Stimulated activated naive CD8-positive, alpha-beta T cell treated with anti-CD3 and anti-CD28 coated beads, Interleukin-15, Interleukin-2, amounts not matched to agents 100 U/mL and 50 U/mL, for 24 hours (primary cell): ENCODE measurements around the gene C4orf54.

Experiments used
- ATAC-seq: fragments of 150-1000 bp; cut with Tn5 transposase; one replicate; pipeline ENCODE4 v1.10.0; 2021
- DNase-seq: peaks from one replicate; pipeline ENCODE4 v3.0.0; 2021

The C4orf54 gene

GRCh38 chr4:99657798-99658197, at the start of gene C4orf54:
TSS of gene C4orf54 (minus strand) at chr4:99657828. CDS start at chr4:99654648, 3,180 bp downstream.
- no peak for ATAC-seq
- DNase-seq = no peak

GRCh38 chr4:99705891-99706290, 48.3 kb upstream of the C4orf54 start:
- ATAC-seq (no peak), DNase-seq (no peak)

- ATAC-seq (no peak), DNase-seq (no peak)
Measured at GRCh38 chr4:99696801-99697200, 39.2 kb upstream of the C4orf54 start.

- DNase-seq = no peak
- ATAC-seq = no peak
Measured at GRCh38 chr4:99693140-99693539, 35.5 kb upstream of the C4orf54 start.

GRCh38 chr4:99690990-99691389, 33.4 kb upstream of the C4orf54 start:
- DNase-seq = no peak
- ATAC-seq = no peak

- ATAC-seq (no peak), DNase-seq (no peak)
Measured at GRCh38 chr4:99690472-99690871, 32.8 kb upstream of the C4orf54 start.

GRCh38 chr4:99687120-99687519, 29.5 kb upstream of the C4orf54 start:
- ATAC-seq = no peak
- no peak for DNase-seq

- no peak for DNase-seq
- ATAC-seq = no peak
Measured at GRCh38 chr4:99685234-99685633, 27.6 kb upstream of the C4orf54 start.

GRCh38 chr4:99683895-99684294, 26.3 kb upstream of the C4orf54 start:
- ATAC-seq = no peak

GRCh38 chr4:99679976-99680375, 22.3 kb upstream of the C4orf54 start:
- no peak for ATAC-seq
- no peak for DNase-seq

More at GRCh38 chr4:99683895-99684294, 26.3 kb upstream of the C4orf54 start:
- no peak for DNase-seq

- ATAC-seq (no peak), DNase-seq (no peak)
Measured at GRCh38 chr4:99679204-99679603, 21.6 kb upstream of the C4orf54 start.

- no peak for DNase-seq
- ATAC-seq = no peak
Measured at GRCh38 chr4:99677161-99677560, 19.5 kb upstream of the C4orf54 start.

GRCh38 chr4:99670409-99671073, 12.9 kb upstream of the C4orf54 start:
- no peak for DNase-seq
- ATAC-seq = no peak

- ATAC-seq (no peak), DNase-seq (no peak)
Measured at GRCh38 chr4:99669084-99669483, 11.5 kb upstream of the C4orf54 start.

GRCh38 chr4:99668472-99668871, 10.8 kb upstream of the C4orf54 start:
- ATAC-seq (no peak), DNase-seq (no peak)

GRCh38 chr4:99665983-99666382, 8.4 kb upstream of the C4orf54 start:
- no peak for DNase-seq
- ATAC-seq = no peak

GRCh38 chr4:99664716-99665115, 7.1 kb upstream of the C4orf54 start:
- no peak for ATAC-seq

GRCh38 chr4:99661907-99662306, 4.3 kb upstream of the C4orf54 start:
- no peak for ATAC-seq

More at GRCh38 chr4:99664716-99665115, 7.1 kb upstream of the C4orf54 start:
- no peak for DNase-seq

GRCh38 chr4:99658666-99659065, 1.0 kb upstream of the C4orf54 start:
- DNase-seq = no peak
- ATAC-seq = no peak

More at GRCh38 chr4:99661907-99662306, 4.3 kb upstream of the C4orf54 start:
- no peak for DNase-seq

- DNase-seq = no peak
- ATAC-seq = no peak
Measured at GRCh38 chr4:99655308-99656081, 2.1 kb downstream of the C4orf54 start.

GRCh38 chr4:99654361-99654761, 3.3 kb downstream of the C4orf54 start:
- DNase-seq (no peak), ATAC-seq (no peak)

GRCh38 chr4:99653916-99654315, 3.7 kb downstream of the C4orf54 start:
- DNase-seq (no peak), ATAC-seq (no peak)

- DNase-seq (no peak), ATAC-seq (no peak)
Measured at GRCh38 chr4:99652596-99653436, 4.8 kb downstream of the C4orf54 start.
